NCI-H1436 treated with DMSO at 0.1 percent for 48 hours (cell line): Measurements from ENCODE around the gene ZNF677.
"Not testable (repeated sequence)": the region's sequence is repeated elsewhere in the genome, so short reads cannot be mapped to it uniquely, and the experiment has no call there.

Experiments used
- DNase-seq: peaks from one replicate; lab custom pipeline; 2025; lab: John Stamatoyannopoulos, UW

The ZNF677 gene

GRCh38 chr19:53193535-53194222, 61.0 kb downstream of the ZNF677 start:
- no peak for DNase-seq

- no peak for DNase-seq
Observed at GRCh38 chr19:53192771-53193534, 61.7 kb downstream of the ZNF677 start, which contains the start of gene ZNF665. ZNF665 (minus strand) TSS chr19:53193358; CDS start chr19:53182898, 10,460 bp downstream.

- no peak for DNase-seq
Observed at GRCh38 chr19:53190253-53190652, 64.4 kb downstream of the ZNF677 start.

- DNase-seq, result not testable (repeated sequence)
Observed at GRCh38 chr19:53189691-53190198, 64.9 kb downstream of the ZNF677 start.
